G401 (cell line): ENCODE results near the gene VEZT. TPM values are rescaled to one million over a fixed set of nuclear protein-coding genes. Genes with fewer than 3 reads are reported as not detected.

Experiments used
- DNase-seq: peaks from one replicate; pipeline ENCODE4 v3.0.0-alpha.2; 2015; ENCODE audit warnings: low spot score
- in situ Hi-C: cut with HindIII; loops from 2 replicates; pipeline ENCODE4 v1.10.0; 2016; ENCODE audit warnings: low sequenced_read_pairs, mixed read lengths
- total RNA-seq: library from RNA; depleted of rRNA; stranded (reverse); fragments of >200 nt; shearing (Covaris generic); gene quantifications from 2 replicates; pipeline ENCODE4 v1.2.3, GENCODE V29; 2014; rRNA removed

VEZT gene
- total RNA-seq, 1 experiment from 2014 or later, result 50.3 TPM

DNA sequence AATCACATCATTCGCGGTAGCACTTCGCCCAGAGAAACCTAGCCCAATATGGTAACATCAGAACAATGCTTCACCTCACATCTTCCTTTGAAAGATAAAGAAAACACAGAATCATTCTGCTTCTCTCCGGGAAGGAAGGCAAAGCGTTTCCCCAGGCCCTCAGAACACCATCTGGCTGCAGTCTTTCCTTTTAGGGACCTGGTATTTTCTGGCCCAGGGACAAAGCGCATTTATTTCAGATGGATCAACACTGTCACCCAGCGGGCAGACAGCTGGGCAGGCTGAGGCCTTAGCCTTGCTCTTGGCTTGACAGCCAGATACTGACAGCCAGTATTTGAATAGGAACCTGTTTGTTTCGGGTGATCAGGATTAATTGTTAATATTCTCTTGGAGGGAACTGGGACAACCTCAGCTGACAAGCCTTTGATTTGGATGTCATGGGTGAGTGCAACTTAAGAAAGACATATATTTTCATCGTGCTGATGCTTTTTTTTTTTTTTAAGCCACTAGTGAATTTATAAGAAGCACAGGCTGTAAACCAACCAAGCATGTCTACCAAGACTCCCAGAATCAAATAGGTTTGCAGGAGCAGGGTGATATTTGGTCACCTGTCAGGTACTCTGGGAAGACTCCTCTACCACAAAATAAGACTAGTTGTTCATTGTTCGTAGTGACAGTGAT, 118.9 kb downstream of the VEZT start:
- in situ Hi-C loops, result no loop called here
- peak; percentile 98 for DNase-seq

GRCh38 chr12:95337146-95337545, 119.5 kb downstream of the VEZT start:
- DNase-seq, result peak; percentile 56
- in situ Hi-C loops, result no loop called here

- in situ Hi-C loops, result no loop called here
- no peak for DNase-seq
Measured at GRCh38 chr12:95339086-95339788, 121.6 kb downstream of the VEZT start.

GRCh38 chr12:95342008-95342407, 124.4 kb downstream of the VEZT start:
- DNase-seq, result no peak
- in situ Hi-C loops, result no loop called here

DNA sequence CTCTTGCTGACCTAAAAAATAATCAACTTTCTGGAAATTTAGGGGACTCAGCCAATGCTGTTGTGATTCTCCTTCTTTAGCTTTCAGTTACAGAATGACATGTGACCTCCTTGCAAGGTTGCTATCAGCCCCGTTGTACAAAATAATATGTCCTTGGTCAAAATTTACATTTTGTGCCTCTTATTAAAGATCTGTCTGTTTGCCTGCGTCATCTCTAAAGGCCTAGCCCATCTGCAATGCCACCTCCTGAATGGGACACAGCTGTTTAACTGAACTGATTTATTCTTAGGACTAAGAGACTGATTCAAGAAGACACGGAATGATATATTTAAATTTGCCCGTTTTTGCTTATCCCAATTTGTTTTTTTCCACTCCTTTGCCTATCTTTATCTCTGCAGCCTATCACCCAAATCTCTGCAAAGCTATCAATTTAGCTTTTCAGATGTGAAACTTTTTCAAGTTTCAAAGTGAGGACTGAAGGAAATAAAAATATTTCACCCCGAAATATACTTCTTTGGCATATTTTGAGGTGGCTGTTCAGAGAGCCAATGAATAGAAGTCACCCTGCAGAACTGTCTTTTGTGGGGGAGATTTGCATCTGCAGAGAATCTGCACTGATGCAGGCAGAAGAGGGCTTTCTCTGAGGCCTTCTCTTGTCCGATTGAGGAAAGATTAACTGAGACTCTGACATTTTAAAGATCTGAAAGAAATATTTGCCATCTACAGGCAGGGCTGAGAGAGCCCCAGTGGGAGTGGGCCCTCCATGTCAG, 126.0 kb downstream of the VEZT start:
- in situ Hi-C loops, result no loop called here
- DNase-seq, result no peak

- in situ Hi-C loops, result no loop called here
- no peak for DNase-seq
Measured at GRCh38 chr12:95349291-95349690, 131.7 kb downstream of the VEZT start.

- no peak for DNase-seq
- in situ Hi-C loops, result no loop called here
Measured at GRCh38 chr12:95351748-95352147, 134.1 kb downstream of the VEZT start.

Other genes with a start within 250 kb of the VEZT start
- 219 and 243 TPM in 2 replicates for gene NDUFA12, start 214.1 kb upstream of the VEZT start, total RNA-seq
- gene NR2C1, start 144.2 kb upstream of the VEZT start, total RNA-seq, result 74.2 and 102 TPM in 2 replicates
- gene FGD6, start 340 bp upstream of the VEZT start, total RNA-seq, result 3.8 and 3.9 TPM in 2 replicates